ENCODE measurements around the gene MT3.

MT3 gene

GRCh38 chr16:56616608-56617211 is 27.4 kb downstream of the MT3 start:
- Histone ChIP-seq H3K4me3 (replicated peaks; ENCODE audit: insufficient read depth, low read length) (peak overlapping the region; percentile 34), H3K27me3 (ENCODE audit: insufficient read depth, poor library complexity, severe bottlenecking) (peaks cover 11% of the 10 kb centered on the region), H3K27ac (replicated peaks) (no peak overlapping the region)
- TF ChIP-seq REST (IDR thresholded peaks at IDR 0.05; ENCODE audit: insufficient replicate concordance, low read depth) (no peak), SPI1 (IDR thresholded peaks at IDR 0.05; ENCODE audit: borderline replicate concordance, low read depth) (no peak), POLR2AphosphoS5 (IDR thresholded peaks at IDR 0.05; ENCODE audit: low read depth) (no peak), GABPA (IDR thresholded peaks at IDR 0.05; ENCODE audit: low read depth) (no peak), CTCF (IDR thresholded peaks at IDR 0.05; ENCODE audit: insufficient read depth, low read length) (no peak)
- DNase-seq (ENCODE audit: low read depth in 1 of 2, low spot score in 1 of 2), result no peak

- peak in 1 of 2 experiments; percentile 25 for DNase-seq (ENCODE audit: low read depth in 1 of 2, low spot score in 1 of 2)
- peaks cover 11% of the 10 kb centered on the region for H3K27me3 ChIP-seq (ENCODE audit: insufficient read depth, poor library complexity, severe bottlenecking)
- TF ChIP-seq CTCF (IDR thresholded peaks at IDR 0.05; ENCODE audit: insufficient read depth, low read length) (no peak), SPI1 (IDR thresholded peaks at IDR 0.05; ENCODE audit: borderline replicate concordance, low read depth) (no peak), POLR2AphosphoS5 (IDR thresholded peaks at IDR 0.05; ENCODE audit: low read depth) (no peak), REST (IDR thresholded peaks at IDR 0.05; ENCODE audit: insufficient replicate concordance, low read depth) (no peak), GABPA (IDR thresholded peaks at IDR 0.05; ENCODE audit: low read depth) (no peak)
- no peak overlapping the region for H3K27ac ChIP-seq (replicated peaks)
- peak overlapping the region; percentile 34 for H3K4me3 ChIP-seq (replicated peaks; ENCODE audit: insufficient read depth, low read length)
These were observed 28.1 kb downstream of the MT3 start for GRCh38 chr16:56617212-56618085.

- no peak for DNase-seq (ENCODE audit: low read depth in 1 of 2, low spot score in 1 of 2)
- Histone ChIP-seq H3K27ac (replicated peaks) (no peak overlapping the region), H3K27me3 (ENCODE audit: insufficient read depth, poor library complexity, severe bottlenecking) (peaks cover 11% of the 10 kb centered on the region), H3K4me3 (replicated peaks; ENCODE audit: insufficient read depth, low read length) (no peak overlapping the region)
- TF ChIP-seq CTCF (IDR thresholded peaks at IDR 0.05; ENCODE audit: insufficient read depth, low read length) (no peak), REST (IDR thresholded peaks at IDR 0.05; ENCODE audit: insufficient replicate concordance, low read depth) (no peak), SPI1 (IDR thresholded peaks at IDR 0.05; ENCODE audit: borderline replicate concordance, low read depth) (no peak), POLR2AphosphoS5 (IDR thresholded peaks at IDR 0.05; ENCODE audit: low read depth) (no peak), GABPA (IDR thresholded peaks at IDR 0.05; ENCODE audit: low read depth) (no peak)
These were observed 28.8 kb downstream of the MT3 start for GRCh38 chr16:56618138-56618537.
